Measurements from ENCODE around the gene PPP1R2B.

PPP1R2B gene

DNA sequence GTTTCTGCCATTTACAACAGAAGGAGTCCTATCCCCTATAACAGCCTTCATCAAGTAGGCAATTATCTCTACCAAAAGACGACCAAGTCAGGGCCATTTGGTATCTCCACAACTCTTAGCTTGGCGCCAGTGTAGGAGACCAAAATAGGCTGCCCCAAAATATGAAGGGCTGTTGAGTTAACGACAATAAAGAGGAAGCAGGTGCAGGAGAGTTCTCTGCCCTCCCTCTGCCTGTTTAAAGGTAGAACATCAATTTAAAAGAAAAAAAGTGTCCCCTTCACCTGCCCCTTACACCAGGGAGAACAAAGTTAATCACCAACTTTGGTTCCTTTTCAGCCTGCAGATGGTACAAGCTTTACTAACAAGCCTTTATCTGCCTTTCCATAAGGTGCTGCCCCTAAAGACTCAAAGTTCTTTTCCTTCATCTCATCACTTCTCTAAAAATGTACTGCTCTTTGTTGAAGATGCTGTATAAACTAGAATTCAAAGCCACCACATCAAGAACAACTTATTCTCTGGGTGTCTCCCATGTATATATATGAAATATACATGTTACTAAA, 33.3 kb downstream of the PPP1R2B start:
- no peak for DNase-seq

DNA sequence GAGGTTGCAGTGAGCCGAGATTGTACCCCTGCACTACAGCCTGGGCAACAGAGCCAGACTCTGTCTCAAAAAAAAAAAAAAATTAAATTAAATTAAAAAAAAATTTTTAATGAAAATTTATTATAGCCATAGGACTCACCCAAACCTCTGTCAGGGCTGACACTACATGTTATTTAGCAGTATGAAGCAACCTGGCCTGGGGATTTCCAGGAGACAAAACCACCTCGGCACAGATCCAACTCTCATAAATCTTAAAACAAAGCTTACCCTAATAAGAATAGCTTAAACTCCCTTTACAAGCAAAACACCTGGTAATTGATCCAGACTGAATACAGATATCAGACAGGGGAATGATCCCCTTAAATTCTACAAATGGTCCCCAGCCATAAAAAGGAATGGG, 38.4 kb downstream of the PPP1R2B start:
- no peak for DNase-seq

DNA sequence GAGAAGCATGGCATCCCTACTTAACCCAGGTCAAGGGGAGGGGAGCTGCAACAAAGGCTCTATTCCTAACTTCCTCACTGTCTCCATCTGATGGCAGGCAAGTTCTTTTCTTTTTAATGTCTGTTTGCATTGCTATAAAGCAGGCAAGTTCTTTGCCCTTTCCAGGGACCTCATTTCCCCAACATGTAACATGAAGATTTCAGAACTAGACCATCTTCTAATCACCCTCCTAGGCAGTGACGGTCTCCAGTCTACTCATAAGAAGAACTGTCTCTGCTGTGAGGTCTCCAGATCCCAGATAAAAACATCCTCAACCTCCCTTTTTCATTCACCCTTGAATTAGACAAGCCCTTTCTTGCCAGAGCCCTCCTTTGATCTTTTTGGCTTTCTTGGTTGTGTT, 42.1 kb downstream of the PPP1R2B start:
- DNase-seq: no peak

DNA sequence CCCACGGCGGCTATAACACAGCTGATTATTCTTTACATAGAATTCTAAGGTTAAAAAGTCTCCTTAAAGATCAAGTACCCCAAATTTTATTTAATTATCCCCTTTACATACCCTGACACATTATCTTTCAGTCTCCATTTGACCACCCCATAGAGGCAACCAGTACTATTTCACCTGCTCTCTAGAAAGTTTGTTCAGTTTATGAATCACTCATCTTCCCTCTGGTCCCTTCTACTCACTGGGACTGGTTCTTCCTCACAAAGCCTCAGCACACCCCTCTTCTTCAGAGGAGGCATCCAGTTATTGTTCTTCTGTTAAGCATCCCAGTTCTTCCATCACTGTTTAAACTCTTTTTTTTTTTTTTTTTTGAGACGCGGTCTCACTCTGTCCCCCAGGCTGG, 42.8 kb downstream of the PPP1R2B start:
- no peak for DNase-seq

DNA sequence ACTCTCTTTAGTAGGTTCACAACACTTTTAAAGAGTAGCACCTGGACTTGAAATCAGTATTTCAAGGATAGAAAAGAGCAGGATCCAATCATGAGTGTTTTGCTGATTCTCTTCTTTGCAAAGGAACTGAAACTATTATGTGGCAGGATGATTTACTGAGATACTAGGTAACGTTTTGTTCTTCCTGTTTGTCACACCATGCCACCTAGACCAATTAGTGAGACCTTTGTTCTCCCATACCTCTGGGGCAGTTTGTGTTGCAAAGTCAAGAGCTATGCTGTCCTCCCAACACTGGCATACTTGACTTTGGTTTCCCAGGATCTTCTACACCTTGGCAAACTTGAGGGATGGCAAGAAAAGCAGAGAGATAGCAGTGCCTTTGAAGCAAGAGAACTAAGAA, 43.4 kb downstream of the PPP1R2B start:
- DNase-seq: no peak

DNA sequence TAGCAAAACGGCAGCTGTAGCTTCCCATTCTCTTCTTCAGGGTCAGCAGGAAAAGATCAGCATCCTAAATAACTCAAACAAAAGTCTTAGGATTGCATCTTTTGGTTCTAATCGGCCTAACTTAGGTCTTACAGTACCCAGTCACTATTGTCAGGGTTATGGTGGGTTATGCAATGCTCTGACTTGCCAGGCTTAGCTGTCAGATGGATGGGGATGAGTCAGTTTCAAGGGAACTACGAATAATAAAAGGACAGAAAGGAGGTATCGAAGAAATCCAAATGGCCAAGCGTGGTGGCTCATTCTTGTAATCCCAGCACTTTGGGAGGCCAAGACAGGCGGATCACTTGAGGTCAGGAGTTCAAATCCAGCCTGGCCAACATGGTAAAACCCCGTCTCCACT, 46.5 kb downstream of the PPP1R2B start:
- no peak for DNase-seq

All from hematopoietic multipotent progenitor cell treated with erythropoietin and hydrocortisone succinate and interleukin-3 and kit ligand, for 8 days (in vitro differentiated cells).